Mucosa of descending colon (tissue), 3 donors: ENCODE measurements around the gene FFAR1. TPM values are rescaled to one million over a fixed set of nuclear protein-coding genes. Genes with fewer than 3 reads are reported as not detected.

ENCODE experiments used
- ATAC-seq: fragments of 200-7000 bp; cut with Tn5 transposase; one replicate; pipeline ENCODE4 v1.9.1; 2020; ENCODE audit warnings: mild to moderate bottlenecking, moderate library complexity
- DNase-seq, 3 donors: peaks; one replicate each; pipeline ENCODE4 v3.0.0-alpha.2; 2020
- H3K36me3 ChIP-seq: fragments of 200-600 bp; one replicate; pipeline ENCODE4 v1.8.0; 2021; ENCODE audit warnings: low read depth, mild to moderate bottlenecking
- H3K4me1 ChIP-seq: fragments of 200-600 bp; one replicate; pipeline ENCODE4 v1.8.0; 2021; ENCODE audit warnings: low read depth, mild to moderate bottlenecking
- H3K4me3 ChIP-seq: fragments of 200-600 bp; one replicate; pipeline ENCODE4 v1.8.0; 2021; ENCODE audit warnings: mild to moderate bottlenecking
- H3K9me3 ChIP-seq: fragments of 200-600 bp; one replicate; pipeline ENCODE4 v1.8.0; 2021; ENCODE audit warnings: mild to moderate bottlenecking
- CTCF ChIP-seq: fragments of 200-600 bp; IDR thresholded peaks from one replicate; pipeline ENCODE4 v1.8.0; 2022; ENCODE audit warnings: antibody characterized with exemption, mild to moderate bottlenecking
- intact Hi-C, 2 donors: fragments of 100-400 bp; cut with DNase I in 1 of 2; cut with micrococcal nuclease in 1 of 2; formaldehyde crosslinking; loops; one replicate each; pipeline versions ENCODE4 v1.11.0 to v1.11.1; 2022; cut with DNase I, micrococcal nuclease
- total RNA-seq, 3 donors: library from RNA; stranded (reverse); fragmentation: NEBNext Ultra II Directional in 2 of 3; extraction: Animal tissue kit (Norgen Biotek cat#: 25700) in 2 of 3; gene quantifications; one replicate each; pipeline versions ENCODE4 v1.2.1 to v1.2.4, GENCODE V29; 2021 to 2023
- donor health status: DM: no; HTN: no; CAD: no; lungs with moderate emphysema.
- donor health status: DM: no; HTN: no; CAD: no.
- donor health status: DM: no; HTN: yes; CAD: no.

The FFAR1 gene
- total RNA-seq, 3 donors from 2014 or later = not detected

GRCh38 chr19:35301961-35302360 is 45.7 kb upstream of the FFAR1 start:
- no peak for DNase-seq
- no peak for ATAC-seq
- Histone ChIP-seq H3K4me3 (no peak overlapping the region), H3K4me1 (no peaks in the 10 kb centered on the region), H3K9me3 (no peaks in the 10 kb centered on the region), H3K36me3 (no peaks in the 10 kb centered on the region)
- intact Hi-C loops = no loop called here
- no peak for TF ChIP-seq CTCF

GRCh38 chr19:35302446-35302845 is 45.3 kb upstream of the FFAR1 start:
- no peak for TF ChIP-seq CTCF
- ATAC-seq = no peak
- no peaks in the 10 kb centered on the region for H3K4me1 ChIP-seq

GRCh38 chr19:35303357-35303915 is 44.3 kb upstream of the FFAR1 start:
- no peak for DNase-seq
- ATAC-seq = no peak
- Histone ChIP-seq H3K36me3 (no peaks in the 10 kb centered on the region), H3K4me3 (no peak overlapping the region), H3K4me1 (no peaks in the 10 kb centered on the region), H3K9me3 (no peaks in the 10 kb centered on the region)
- no peak for TF ChIP-seq CTCF
- intact Hi-C loops = no loop called here

More at GRCh38 chr19:35302446-35302845, 45.3 kb upstream of the FFAR1 start:
- H3K36me3 ChIP-seq = no peaks in the 10 kb centered on the region
- H3K9me3 ChIP-seq = no peaks in the 10 kb centered on the region
- intact Hi-C loops = no loop called here
- no peak overlapping the region for H3K4me3 ChIP-seq
- no peak for DNase-seq

- no peak for TF ChIP-seq CTCF
- ATAC-seq (no peak), DNase-seq (no peak)
- intact Hi-C loops = no loop called here
- no peaks in the 10 kb centered on the region for H3K4me1 ChIP-seq
- H3K4me3 ChIP-seq = no peak overlapping the region
- no peaks in the 10 kb centered on the region for H3K9me3 ChIP-seq
- no peaks in the 10 kb centered on the region for H3K36me3 ChIP-seq
These were observed 43.7 kb upstream of the FFAR1 start for GRCh38 chr19:35304036-35304435.

GRCh38 chr19:35305181-35305580 is 42.5 kb upstream of the FFAR1 start:
- DNase-seq (no peak), ATAC-seq (no peak)
- intact Hi-C loops = no loop called here
- Histone ChIP-seq H3K9me3 (no peaks in the 10 kb centered on the region), H3K36me3 (no peaks in the 10 kb centered on the region), H3K4me3 (no peak overlapping the region), H3K4me1 (no peaks in the 10 kb centered on the region)
- no peak for TF ChIP-seq CTCF
